KG1 (cell line): ENCODE results near the gene RNPS1.
"Not testable (repeated sequence)": the region's sequence is repeated elsewhere in the genome, so short reads cannot be mapped to it uniquely, and the experiment has no call there.

ENCODE experiments used
- DNase-seq: peaks from one replicate; lab custom pipeline; 2025; lab: John Stamatoyannopoulos, UW

The RNPS1 gene

GRCh38 chr16:2257726-2258125, 10.2 kb downstream of the RNPS1 start:
- DNase-seq: no peak

GRCh38 chr16:2256531-2257140, 11.3 kb downstream of the RNPS1 start:
- DNase-seq: no peak

DNA sequence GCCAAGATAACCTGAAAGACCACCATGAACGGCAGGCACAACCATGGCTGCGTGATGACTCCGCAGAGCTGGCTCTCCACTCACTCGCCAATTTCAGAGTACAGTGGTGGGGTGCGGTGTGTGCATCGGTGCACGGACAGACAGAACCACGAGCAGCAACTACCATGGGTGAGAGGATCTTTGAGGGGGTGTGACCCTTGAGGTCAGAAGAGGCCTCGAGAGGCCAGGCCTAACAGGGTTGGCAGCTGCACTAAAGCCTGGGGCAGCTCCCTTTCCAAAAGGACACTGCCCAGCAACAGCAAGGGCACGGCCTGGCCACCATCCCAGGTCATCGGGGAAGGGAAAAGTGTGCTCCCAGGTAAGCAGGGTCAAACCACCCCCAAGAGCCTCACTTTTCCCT, 14.6 kb downstream of the RNPS1 start:
- DNase-seq: no peak

- DNase-seq: no peak
These were observed 15.1 kb downstream of the RNPS1 start for GRCh38 chr16:2252806-2253148.

DNA sequence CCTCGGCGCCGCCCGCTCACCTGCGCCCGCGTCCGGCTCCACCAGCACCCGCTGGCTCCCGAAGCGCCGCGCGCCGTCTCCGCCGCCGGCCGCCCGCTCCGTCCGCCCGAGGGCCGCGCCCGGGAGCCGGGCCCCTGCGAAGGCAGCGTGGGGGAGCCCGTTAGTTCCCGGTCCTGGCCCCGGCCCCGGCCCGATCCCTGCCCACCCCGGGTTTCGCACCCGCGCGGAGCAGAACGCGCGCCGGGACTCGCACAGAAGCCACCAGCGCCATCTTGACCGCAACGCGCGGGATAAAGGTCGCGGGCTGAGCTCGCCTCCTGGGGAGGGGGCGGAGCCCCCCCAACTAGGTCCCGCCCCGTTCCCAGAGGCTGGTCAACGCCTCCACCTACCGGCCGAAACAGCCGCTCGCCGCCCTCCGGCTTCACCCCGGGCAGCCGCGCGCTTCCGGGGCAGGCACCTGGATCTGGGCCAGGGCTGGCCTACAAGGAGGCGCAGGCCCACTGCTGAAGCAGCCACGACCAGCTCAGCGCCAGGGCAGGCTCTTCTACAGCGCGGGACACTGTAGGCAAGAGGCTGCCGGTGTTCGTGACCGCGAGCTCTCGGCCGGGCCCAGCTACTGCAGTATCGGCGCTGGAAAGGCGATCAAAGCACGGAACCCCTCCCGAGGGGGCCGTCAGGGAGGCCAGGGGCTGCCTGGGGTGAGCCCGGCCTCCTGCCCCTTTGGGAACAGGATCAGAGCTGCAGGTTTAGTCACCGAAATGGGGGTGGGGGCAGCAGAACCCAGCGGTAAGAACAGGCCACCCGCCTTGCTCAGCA, 16.4 kb downstream of the RNPS1 start, which contains the start of gene ECI1:
TSS of gene ECI1 (minus strand) at position 292 of the 816 bp plus-strand sequence. CDS start at position 271, 21 bp downstream.
- DNase-seq: peak; percentile 79

DNA sequence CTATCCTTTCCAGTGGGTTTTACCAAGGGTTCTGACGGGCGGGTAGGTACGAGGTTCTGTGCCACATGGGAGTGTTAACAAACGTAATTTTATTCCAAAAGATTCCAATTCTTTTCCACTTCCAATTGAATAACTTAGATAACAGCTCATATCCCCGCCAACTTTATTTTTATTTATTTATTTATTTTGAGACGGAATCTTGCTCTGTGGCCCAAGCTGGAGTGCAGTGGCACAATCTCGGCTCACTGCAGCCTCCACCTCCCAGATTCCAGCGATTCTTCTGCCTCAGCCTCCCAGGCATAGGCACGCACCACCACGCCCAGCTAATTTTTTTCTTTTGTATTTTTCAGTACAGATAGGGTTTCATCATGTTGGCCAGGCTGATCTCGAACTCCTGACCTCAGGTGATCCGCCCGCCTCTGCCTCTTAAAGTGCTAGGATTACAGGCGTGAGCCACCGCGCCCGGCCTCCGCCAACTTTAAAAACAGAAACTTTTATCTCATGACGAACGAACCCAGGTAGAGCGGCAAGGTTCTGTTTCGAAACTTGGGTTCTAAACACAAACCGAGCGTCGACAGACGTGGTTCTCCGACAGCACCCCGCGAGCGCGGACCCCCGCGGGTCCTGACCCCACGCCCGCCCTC, 17.2 kb downstream of the RNPS1 start:
- peak; percentile 25 for DNase-seq

DNA sequence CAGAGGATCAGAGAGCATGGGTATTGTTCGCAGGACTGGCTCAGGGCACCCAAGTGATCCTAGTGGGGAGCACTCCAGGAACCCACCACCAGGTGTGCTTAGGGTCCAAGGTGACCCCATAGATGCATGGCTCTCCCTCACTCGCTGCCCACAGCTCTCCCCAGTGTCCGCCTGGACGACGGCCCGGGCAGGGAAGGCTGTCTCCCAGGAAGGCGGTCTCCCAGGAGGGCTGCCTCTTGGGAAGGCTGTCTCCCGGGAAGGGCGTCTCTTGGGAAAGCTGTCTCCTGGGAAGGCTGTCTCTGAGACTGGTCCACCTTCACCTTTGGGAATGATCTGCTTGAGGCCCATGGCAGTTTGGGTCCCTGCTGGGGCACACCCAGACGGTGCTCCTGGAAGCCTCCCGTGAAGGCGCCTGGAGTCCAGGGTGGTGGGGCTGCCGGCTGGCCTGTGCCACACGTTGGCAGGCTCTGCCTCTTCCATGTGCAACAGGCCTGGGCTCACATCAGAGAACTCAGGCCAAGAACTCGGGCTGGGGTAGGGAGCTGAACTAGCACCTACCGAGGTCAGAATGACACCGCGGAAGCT, 21.5 kb downstream of the RNPS1 start:
- no peak for DNase-seq

DNA sequence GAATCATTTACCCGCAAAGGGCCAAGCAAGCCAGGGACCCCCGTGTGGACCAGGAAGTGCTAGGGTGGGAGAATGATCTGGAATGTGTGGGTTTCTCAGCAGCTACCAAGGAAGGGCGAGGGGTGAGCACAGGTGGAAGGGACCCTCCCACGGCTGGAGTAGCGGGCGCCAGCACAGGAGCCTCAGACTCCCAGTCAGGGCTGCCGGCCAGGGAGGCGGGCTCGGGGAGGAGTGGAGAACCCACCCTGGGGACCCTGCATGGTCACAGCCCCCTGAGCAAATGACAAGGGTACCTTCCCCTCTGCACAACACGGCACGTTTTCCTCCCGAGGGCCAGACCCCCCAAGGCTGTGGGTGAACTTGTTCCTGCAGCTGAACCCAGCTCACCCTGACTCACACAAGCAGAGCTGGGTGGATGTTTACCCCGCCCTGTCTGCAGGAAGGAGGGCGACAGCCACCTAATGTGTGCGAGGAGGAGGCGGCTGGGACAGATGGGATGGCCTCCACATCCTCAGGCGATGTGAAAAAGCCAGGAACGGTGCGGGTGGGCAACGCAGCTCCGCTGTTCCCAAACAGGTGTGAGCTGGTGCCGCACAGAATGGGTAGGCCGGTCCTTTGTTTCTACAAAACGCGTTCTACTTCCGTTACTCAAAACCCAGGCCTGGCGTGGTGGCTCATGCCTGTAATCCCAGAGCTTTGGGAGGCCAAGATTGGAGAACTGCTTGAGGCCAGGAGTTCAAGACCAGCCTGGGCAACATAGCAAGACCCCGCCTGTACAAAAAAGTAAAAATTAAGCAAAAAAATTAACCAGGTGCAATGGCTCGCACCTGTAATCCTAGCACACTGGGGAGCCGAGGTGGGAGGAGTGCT, 22.8 kb downstream of the RNPS1 start:
- no peak for DNase-seq

- DNase-seq: no peak
These were observed 23.6 kb downstream of the RNPS1 start for GRCh38 chr16:2244301-2244700.

GRCh38 chr16:2243781-2244180, 24.1 kb downstream of the RNPS1 start:
- no peak for DNase-seq

- no peak for DNase-seq
These were observed 24.8 kb downstream of the RNPS1 start for GRCh38 chr16:2243031-2243528.

- DNase-seq: no peak
These were observed 25.3 kb downstream of the RNPS1 start for GRCh38 chr16:2242598-2242997.

GRCh38 chr16:2240331-2240730, 27.6 kb downstream of the RNPS1 start:
- not testable (repeated sequence) for DNase-seq

- DNase-seq: no peak
These were observed 28.9 kb downstream of the RNPS1 start for GRCh38 chr16:2238838-2239675.

DNA sequence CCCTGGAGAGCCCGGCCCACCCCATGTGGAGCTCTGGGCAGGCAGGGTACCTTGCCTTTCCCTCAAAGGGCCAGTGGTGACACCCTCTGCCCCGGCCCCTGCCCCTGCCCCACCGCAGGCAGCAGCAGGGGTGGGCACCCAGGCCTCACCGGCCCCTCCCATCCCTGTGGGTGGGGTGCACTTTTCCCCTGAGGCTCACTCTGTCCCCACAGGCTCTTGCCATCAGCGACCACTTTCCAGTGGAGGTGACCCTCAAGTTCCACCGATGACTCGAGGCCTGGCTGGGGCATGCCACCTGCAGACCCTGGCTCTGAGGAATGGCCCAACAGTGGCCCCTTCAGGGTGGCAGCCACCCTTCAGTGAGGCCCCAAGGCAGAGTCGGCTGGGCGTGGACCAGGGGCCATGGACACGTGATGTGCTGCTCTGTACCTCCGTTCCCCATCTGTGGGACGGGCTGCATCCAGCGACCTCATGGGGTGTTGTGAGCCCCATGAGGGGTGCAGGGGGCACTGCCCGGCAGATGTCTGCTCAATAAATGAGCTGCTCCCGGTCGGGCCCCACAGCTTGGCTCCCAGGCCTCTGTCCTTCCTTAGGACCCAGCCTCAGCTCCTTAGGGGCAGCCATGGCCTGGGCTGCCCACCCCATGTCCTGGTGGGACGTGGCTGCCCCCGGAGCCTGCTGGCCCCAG, 29.6 kb downstream of the RNPS1 start:
- DNase-seq: no peak

GRCh38 chr16:2237493-2238149, 30.3 kb downstream of the RNPS1 start:
- DNase-seq: no peak

GRCh38 chr16:2237102-2237482, 30.8 kb downstream of the RNPS1 start:
- no peak for DNase-seq

- DNase-seq: no peak
These were observed 31.4 kb downstream of the RNPS1 start, which contains the start of gene DNASE1L2 for GRCh38 chr16:2236337-2237101. Gene DNASE1L2 (plus strand): TSS chr16:2236444. CDS start chr16:2236817, 373 bp downstream.
